Stimulated activated naive CD8-positive, alpha-beta T cell treated with anti-CD3 and anti-CD28 coated beads, Interleukin-15, Interleukin-2, amounts not matched to agents 100 U/mL and 50 U/mL, for 24 hours (primary cell): ENCODE measurements around the gene CHKB.

ENCODE experiments used
- ATAC-seq: fragments of 150-1000 bp; cut with Tn5 transposase; one replicate; pipeline ENCODE4 v1.10.0; 2021
- DNase-seq: peaks from one replicate; pipeline ENCODE4 v3.0.0; 2021

Gene CHKB

DNA sequence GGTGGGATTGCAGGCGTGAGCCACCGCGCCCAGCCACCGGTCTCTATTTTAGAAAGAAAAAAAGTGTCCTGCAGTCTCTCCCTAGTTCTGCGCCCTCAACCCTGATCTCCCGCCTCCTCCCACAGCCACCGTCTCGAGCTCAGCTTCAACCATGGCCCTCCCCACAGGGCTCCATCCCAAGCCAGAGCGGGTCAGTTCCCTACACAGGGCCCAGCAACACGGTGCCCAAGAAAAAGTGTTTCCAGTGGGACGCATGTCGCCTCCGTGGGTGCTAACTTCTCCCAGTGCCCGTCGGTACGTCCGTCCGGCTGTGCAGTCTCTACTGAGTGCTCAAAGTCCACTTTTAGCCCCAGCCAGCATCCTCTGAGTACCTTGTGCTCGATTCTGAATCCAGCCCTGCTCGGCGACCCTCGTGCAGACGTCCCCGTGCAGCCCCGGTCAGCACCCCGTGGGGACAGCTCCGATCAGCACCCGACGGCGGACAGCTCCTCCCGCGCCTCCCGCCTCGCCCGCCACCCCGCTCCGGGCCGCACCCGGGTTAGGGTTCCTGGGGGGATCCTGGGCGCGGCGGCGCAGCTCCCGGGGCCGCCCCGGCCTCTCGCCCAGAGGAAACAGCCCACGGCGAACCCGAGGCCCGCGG, 17.3 kb upstream of the CHKB start:
- peak; percentile 76 for DNase-seq
- peak; percentile 38 for ATAC-seq

DNA sequence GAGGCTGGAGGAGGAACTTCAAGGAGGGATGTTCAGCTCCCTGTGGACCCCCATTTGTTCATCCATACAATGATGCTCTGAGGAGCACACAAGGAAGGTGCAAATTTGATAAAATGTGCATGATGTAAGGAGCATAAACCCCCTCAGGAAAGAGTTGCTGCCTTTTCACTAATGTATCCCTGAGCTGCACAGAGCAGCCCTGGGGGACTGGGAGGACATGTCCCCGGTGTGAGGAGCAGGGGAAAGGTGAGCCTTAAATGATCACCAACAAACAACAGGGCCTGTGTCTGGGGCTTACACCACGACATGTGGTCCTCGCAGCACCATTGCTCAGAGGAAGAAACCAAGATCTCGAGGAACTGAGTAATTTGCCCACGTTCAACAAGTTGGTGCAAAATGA, 14.4 kb upstream of the CHKB start:
- DNase-seq (no peak), ATAC-seq (no peak)

DNA sequence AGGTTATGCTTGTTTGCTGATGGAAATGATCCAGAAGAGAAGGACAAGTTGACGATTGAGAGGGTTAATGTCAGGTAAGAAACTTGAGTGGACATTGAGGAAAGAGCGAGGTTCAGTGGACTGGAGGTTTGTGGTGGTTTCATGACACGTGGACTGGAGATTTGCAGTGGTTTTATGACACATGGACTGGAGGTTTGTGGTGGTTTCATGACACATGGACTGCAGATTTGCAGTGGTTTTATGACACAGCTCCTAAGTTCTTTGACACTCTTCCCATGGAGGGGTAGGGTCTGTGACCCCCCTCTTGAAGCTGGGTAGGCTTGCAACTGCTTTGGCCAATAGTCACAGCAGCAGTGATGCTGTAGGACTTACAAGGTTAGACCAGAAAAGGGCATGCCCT, 12.5 kb upstream of the CHKB start:
- ATAC-seq (no peak), DNase-seq (no peak)

DNA sequence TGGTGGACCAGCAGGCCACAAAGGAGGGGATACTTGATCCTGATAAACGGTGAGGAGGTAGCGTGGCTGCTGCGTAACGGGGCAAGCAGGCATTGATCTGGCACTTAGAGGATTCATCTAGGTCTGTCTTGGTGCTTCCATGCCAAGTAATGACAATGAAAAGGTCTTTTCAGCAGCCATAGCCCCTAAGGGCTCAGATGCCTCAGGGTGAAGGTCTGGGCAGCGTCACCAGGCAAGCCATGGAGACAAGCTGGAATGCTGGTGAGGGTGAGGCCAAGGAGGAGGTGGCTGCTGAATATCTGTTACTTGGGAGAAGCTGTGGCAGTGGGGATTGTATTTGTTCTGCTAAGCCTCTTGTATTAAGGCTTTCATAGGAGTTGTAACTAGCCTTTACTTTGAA, 4.8 kb upstream of the CHKB start:
- ATAC-seq (no peak), DNase-seq (no peak)

DNA sequence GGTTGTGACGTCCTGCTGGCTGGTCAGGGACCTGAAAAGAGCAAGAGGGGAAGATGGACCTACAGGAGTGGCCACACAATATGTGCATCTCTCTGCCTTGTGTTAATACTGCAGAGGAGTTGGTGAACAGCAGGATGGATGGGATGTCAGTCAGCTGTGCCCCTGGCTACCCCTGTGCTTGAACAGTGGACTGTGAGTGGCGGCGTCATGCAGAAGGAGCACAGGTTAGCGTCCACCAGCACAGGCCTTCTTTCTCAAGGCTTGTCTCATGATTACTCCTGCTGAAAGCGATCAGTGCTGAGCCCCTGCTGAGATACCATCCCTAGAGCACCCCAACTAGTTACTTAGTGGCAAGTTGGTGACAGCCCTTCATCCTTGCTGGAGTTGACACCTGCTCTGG, 3.8 kb upstream of the CHKB start:
- no peak for ATAC-seq
- no peak for DNase-seq

DNA sequence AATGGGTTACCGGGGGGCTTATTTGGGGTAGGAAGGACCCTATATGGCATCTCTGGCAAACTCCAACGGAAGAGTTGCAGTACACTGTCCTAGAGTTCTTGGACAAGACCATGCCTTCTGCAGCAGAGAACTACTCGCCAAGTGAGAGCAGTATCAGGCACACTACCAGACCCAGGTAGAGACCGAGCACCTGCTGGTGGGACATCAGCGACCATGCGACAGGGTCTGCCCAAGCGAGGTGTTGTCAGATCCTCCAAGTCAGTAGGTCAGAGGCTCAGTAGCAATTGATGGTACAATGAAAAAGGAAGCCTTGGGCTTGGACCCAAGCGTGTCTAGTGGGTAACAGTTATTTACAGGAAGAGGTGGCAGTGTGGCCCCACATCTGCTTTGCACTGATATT, 3.1 kb upstream of the CHKB start:
- ATAC-seq: no peak
- no peak for DNase-seq

DNA sequence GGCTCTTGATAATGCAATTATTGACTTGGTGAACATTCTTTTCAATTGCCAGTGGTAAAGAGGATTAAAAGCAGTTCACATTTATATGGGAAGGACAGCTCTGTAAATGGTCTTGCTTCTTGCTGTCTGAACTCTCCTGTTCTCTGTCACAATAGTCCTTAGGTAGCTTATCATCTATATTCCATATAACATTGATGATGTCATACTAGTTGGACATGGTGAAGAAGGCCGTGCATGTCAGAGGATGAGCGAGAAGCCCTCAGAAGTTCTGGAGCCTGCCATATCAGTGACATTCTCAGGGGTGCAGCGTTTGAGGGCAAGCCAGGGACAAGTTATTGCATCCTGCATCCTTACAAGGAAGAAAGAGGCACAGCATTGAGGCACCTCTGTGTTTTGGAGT, 2.6 kb upstream of the CHKB start:
- ATAC-seq: no peak
- no peak for DNase-seq

DNA sequence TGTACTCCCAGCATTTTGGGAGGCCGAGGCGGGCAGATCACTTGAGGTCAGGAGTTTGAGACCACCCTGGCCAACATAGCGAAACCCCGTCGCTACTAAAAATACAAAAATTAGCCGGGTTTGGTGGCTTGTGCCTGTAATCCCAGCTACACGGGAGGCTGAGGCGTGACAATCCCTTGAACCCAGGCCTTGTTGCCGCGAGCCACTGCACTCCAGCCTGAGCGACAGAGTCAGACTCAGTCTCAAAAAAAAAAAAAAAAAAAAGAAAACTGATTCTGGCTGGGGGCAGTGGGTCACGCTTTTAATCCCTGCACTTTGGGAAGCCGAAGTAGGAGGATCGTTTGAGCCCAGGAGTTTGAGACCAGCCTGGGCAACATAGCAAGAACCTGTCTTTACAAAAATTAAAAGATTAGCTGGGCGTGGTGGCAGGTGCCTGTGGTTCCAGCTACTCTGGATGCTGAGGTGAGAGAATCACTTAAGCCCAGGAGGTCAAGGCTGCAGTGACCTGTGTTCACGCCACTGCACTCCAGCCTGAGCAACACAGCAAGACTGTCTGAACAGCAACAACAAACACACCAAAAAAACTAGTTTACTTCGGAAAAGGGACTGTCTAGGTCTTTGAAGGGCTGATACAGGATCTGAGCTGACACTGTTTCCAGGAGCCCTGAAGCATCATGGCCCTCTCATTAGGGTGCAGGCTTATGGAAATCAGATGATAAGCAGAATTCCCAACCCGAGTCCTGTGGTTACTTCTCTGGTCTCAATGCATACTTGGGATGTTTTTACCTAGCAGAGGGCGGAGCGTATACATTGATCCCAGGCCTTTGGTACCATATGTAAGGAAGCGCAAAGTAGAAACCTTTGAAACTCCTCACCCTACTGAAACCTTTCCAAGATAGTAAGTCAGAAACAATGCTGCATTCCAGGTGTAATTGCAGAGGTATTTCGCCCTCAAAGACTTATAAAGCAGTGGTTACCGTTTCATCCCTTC, 1.8 kb upstream of the CHKB start:
- ATAC-seq (no peak), DNase-seq (no peak)

DNA sequence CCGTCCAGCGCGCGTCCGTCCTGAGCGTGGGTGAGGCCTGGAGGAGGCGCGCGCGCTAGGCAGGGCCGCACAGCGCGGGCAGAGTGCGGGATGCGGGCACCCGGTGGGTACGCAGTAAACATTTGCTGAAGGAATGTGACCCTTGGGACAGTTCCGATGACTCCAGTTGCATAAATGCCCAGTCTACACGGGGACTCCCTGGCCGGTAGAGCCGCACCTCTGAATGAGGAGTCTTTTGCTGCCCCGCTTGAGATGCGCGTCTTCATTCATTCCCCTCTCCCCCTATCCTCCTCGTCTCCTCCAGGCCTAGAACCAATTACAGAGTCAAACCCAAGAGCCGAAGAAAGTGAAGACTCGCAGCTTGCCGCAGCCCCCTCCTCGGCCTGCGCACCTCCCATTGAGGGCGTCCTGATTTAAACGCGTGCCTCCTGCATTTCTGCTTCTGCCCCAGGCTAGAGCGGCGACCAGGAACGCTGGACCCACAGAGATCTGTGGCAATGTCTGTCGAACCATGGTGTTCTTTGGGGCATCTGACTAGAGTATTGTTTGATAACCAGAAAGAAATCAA, 729 bp upstream of the CHKB start:
- ATAC-seq: peak; percentile 4
- no peak for DNase-seq

DNA sequence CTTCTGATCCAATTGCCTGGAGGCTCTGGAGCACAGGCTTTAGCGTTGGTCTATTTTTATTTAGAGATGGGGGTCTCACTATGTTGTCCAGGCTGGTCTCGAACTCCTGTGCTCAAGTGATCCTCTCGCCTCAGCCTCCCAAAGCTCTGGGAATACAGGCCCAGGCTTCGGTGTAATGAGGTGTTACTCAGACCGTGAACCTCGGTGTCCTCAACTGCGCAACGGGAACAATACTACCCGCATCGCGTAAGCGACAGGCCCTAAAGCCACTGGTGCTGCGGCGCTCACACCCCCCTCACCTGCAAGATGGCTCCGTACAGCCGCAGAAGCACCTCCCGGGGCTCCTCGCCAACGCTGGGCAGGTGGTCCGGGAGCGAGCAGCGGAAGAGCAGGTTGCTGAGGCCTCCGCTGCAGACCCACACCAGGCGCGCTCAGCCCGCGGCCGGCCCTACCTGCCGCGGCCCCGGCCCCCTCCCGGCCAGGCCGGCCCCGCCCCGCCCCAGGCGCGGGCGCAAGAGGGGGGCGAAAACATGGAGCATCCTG, 628 bp downstream of the CHKB start:
- DNase-seq: peak; percentile 50
- ATAC-seq: no peak

DNA sequence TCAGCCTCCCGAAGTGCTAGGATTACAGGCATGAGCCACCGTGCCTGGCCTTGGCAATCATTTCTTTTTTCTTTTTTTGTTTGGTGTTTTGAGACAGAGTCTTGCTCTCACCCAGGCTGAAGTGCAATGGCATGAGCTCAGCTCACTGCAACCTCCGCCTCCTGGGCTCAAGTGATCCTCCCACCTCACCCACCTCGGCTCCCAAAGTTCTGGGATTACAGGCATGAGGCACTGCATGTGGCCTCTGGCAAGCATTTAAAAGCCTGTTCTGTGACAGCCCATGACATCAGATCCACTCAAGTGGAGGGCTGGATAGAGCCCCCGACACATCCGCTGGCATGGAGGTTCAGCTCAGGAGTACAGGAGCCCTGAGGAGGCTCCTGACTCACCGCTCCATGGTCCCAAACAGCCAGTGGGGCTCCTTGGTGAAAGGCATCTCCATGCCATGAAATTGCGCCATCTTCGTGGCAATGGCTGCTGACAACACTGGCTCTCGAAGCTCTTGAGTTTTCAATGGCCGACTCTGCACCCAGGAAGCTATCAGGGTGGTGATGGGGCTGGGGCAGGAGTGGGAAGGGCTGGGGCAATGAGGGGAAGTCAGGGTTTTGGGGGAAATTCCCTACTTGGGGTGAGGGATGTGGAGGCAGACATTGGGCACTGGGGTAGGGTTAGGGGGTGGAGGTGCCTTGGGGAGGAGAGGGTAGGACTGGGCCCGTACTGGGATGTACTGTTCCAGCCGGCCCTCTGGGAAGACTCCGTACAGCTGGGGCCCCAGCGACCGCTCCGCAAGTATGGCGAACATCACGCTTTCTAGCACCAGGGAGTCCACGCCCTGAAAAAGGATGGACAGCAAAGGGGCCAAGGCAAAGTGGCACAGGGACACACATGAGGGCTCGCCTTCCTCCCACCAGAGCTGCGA, 1.4 kb downstream of the CHKB start:
- ATAC-seq: no peak
- DNase-seq: no peak

DNA sequence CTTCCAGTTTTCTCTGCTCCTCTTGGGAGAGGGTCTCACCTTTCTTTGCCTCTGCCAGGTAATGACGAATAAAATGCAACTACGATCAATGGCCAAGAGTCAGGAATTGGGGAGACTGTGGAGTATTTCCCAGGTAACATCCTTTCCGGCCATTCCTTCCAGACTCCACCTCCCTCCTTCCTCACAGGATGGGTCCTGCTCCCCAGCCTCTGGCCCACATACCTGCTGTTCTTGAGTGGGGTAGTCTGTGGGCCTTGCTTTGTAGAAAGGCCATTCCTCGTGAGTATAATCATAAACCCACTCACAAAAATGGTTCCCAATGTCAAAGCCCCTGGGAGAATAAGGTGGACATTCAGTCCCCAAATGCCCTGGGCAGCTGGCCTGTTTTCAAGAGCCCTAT, 2.9 kb downstream of the CHKB start:
- DNase-seq: no peak
- ATAC-seq: no peak

DNA sequence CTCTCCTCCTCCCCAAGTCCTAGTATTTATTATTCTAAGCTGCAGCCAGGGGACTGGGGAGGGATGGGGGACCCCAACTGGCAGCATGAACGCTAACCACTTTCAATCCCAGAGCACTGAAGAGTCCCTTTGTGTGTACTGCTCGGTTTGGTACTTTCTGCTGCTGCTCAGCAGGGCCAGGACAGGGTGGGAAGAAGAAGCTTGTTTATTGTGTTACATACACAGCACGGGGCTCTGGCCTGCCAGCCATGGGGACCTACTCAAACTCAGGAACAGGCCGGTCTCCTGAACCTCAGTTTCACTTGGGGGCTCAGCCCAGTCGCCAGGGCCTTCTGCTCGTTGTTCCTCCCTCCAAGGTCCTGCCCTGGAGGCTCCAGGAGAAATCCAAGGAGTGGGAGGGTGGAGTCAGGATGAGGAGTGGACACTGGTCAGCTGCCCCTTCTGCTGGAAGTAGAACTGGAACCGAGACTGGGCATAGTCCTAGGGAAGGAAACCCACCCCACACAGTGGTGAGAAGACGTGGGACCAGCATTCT, 3.8 kb downstream of the CHKB start:
- DNase-seq (no peak), ATAC-seq (no peak)

DNA sequence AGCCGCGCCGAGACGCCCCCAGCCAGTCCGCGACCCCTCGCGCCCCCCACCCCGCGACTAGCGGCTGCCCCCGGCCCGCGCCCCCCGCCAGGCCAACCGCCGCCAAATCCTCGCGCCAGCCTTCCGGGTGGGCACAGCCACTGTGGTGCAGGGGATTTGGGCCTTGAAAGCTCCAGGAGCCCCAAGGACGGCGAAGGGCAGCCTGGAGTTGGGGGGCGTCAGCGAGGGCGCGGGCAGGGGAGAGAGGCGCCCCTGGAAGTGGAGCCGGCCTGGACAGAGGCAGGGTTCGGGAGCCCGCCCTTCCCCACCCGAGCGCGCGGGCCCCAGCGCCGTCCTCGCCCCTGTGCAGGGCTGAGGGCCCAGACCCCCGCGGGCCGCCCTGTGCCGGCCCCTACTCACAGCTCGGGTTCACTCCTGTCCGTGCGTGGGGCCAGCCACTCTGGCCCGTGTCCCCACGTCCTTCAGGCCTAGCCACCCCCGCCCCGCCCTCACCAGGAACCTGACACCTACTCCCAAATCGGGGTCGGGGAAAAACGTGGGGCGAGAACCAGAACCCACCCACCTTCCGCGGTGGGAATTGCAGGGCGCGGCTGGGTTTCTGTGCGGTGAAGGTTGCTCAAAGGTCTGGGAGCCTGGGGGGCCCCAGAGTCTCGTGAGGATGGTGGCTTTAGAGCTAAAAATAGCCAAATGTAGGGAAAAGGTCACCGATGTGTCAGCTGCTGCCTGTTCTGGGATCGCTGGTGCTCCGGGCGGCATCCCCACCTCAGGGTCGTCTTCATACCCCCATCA, 4.5 kb downstream of the CHKB start, which contains the start of gene CPT1B:
Gene CPT1B, minus strand, starts transcription at position 441 of the 789 bp plus-strand sequence. CDS start 512 bp downstream, outside the sequence.
- no peak for ATAC-seq
- no peak for DNase-seq

DNA sequence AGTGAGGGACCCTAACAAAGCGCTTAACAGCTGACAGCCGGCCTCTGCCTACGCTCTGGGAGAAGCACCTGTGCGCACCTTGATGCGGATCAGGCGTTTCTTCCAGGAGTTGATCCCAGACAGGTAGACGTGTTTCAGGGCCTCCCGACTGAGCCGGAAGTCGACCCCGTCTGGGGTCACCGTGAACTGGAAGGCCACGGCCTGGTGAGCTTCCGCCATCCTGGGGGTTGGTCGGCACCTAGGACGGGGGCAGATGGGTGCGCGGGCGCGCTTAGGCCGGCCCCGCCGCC, 5.0 kb downstream of the CHKB start:
- DNase-seq (no peak), ATAC-seq (no peak)

DNA sequence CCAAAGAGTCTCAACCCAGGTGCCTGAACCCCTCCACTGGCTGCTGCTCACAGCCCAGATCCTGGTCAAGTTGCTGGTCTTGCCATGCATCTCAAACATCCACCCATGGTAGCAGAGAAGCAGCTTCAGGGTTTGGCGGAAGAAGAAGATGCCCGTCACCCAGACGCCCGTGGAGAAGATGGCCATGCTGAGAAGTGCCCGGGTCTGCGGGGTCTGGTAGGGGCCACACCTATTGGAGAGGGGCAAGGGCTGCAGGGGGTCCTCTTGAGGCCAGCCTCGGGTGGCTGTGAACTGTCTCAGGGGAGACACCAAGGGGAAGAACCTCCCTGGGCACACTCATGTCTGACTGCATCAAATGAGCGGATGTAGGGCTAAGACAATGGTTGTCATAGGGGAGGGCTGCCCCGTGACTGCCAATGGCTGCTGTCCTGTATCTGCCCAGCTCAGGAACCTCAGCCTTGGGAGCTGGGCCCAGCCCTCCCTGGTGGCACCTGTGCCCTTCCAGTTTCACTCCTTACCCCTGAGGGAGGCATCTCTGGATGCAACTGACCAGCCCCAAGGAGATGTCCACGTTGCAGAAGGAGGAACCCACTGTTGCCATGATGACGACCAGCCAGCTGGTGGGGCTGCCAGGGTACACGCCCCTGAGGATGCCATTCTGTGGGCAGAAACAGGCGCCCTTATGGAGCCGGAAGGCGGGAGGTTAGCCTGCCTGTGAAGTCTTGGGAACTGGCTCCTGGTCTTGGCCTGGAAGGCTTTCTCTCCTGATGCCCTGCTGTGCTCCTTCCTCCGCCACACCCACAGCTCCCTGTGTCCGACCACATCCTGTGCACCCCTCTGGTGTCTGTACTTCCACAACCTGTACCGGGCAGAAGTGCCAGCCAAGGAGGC, 5.6 kb downstream of the CHKB start:
- no peak for DNase-seq
- peak; percentile 19 for ATAC-seq

DNA sequence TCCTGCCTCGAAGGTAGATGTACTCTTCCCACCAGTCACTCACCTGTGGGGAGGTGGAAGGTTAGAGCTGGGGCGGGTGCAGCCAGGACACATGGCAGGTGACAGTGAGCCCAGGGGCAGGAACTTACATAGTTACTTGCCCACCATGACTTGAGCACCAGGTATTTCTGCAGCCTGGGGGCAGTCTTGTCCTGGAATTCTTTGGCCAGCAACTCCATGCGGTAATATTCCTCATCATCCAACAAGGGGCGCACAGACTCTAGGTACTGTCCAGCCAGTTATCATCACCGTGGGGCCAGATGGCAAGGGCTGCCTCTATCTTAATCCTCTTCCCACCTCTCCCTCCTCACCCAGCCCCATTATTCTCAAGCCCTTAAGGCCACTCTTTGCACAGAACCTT, 6.6 kb downstream of the CHKB start:
- DNase-seq (no peak), ATAC-seq (no peak)

DNA sequence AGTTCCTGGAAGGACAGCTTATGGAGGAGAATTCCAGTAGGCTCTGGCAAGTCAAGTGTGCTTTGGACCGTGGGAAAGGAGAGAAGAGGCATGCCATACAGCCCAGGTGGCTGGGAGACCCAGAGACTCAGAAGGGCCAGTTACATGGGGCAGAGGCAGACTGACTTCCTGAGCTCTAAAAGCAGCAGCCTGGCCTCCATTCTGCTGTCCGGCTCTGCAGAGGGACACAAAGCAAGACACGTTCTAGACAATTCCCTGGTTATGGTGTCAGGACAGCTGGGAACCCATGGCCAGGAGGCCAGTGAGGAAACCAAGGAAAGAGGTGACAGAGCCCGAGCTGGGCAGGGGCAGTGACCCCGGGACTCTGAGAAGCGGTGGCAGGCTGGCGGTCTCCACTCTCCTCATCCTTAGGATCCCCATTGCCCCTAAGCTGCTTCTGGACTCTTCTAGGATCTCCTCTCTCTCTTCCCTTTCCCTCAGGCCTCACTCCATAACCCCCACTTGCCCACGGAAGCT, 7.2 kb downstream of the CHKB start:
- no peak for ATAC-seq
- no peak for DNase-seq

DNA sequence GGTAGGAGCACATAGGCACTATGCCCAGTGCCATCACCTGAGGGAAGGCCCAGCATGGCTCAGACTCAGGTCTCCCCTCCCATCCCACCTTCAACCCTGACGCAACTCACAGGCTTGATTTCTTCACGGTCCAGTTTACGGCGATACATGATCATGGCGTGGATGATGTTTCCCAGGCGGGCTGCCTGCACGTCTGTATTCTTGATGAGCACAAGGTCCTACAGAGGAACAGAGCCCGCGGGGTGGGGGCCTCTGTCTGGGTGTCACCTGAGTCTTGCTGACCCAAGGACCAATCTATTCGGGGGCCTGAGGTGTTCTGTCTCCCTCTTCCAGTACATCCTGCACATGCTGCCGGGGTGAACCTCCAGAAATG, 8.3 kb downstream of the CHKB start:
- no peak for ATAC-seq
- DNase-seq: no peak
